ENCODE results near the gene NXN.

DNA sequence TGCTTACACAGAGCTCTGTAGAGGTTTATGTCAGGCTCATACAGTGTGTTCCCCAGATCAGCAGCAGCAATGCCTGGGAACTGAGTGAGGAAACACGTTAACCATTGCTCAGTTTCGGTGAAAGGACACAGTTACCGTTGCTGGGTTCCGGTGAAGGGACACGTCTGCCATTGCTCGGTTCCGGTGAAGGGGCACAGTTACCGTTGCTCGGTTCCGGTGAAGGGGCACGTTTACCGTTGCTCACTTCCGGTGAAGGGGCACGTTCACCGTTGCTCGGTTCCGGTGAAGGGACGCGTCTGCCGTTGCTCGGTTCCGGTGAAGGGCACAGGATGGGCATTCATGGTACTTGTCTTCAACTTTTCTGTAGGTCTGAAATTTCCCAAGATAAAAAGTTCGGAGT, 115.7 kb downstream of the NXN start:
- TF ChIP-seq, protein P1, sequence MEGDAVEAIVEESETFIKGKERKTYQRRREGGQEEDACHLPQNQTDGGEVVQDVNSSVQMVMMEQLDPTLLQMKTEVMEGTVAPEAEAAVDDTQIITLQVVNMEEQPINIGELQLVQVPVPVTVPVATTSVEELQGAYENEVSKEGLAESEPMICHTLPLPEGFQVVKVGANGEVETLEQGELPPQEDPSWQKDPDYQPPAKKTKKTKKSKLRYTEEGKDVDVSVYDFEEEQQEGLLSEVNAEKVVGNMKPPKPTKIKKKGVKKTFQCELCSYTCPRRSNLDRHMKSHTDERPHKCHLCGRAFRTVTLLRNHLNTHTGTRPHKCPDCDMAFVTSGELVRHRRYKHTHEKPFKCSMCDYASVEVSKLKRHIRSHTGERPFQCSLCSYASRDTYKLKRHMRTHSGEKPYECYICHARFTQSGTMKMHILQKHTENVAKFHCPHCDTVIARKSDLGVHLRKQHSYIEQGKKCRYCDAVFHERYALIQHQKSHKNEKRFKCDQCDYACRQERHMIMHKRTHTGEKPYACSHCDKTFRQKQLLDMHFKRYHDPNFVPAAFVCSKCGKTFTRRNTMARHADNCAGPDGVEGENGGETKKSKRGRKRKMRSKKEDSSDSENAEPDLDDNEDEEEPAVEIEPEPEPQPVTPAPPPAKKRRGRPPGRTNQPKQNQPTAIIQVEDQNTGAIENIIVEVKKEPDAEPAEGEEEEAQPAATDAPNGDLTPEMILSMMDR (IDR thresholded peaks at IDR 0.05): no peak
- TF ChIP-seq POLR2AphosphoS5 (IDR thresholded peaks at IDR 0.05) (no peak), EP300 (IDR thresholded peaks at IDR 0.05; ENCODE audit: low read depth) (no peak)

Data from transverse colon (tissue), 4 donors.